HG03354 (cell line): ENCODE results near the gene SPDYE4.
"Not testable (repeated sequence)": the region's sequence is repeated elsewhere in the genome, so short reads cannot be mapped to it uniquely, and the experiment has no call there.

ENCODE experiments used
- ATAC-seq: cut with Tn5 transposase; IDR thresholded peaks from one replicate; pipeline ENCODE4 v1.9.1; 2021; ENCODE audit warnings: mild to moderate bottlenecking; ENCODE audit not compliant: unreplicated experiment, poor library complexity, severe bottlenecking

Gene SPDYE4, protein sequence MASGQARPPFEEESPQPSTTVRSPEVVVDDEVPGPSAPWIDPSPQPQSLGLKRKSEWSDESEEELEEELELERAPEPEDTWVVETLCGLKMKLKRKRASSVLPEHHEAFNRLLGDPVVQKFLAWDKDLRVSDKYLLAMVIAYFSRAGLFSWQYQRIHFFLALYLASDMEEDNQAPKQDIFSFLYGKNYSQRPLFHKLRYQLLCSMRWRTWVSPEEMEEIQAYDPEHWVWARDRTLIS

DNA sequence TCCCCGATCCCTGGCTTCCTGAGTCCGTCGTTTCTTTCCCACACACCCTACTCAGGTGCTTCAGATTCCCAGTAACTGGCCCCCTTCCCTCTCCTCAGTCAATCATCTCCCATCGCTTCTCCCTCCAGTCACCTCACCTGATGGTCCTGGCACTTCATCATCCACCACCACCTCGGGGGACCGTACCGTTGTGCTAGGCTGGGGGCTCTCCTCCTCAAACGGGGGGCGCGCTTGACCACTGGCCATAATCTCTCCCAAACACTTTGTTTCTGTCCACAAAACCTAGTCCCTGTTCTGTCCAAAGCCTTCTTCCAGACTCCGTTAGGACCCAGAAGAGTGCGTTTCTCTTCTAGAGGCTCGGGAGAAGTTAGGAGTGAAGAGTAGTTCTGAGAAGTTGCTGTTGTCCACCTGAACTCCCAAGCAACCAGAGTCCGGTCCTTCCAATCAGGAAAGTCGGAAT lies at the start of gene SPDYE4:
SPDYE4 (minus strand) TSS at position 410 of the 460 bp plus-strand sequence; CDS start at position 246, 164 bp downstream.
- ATAC-seq: no peak

GRCh38 chr17:8806926-8807550 lies 48.7 kb upstream of the SPDYE4 start:
- peak; percentile 92 for ATAC-seq

DNA sequence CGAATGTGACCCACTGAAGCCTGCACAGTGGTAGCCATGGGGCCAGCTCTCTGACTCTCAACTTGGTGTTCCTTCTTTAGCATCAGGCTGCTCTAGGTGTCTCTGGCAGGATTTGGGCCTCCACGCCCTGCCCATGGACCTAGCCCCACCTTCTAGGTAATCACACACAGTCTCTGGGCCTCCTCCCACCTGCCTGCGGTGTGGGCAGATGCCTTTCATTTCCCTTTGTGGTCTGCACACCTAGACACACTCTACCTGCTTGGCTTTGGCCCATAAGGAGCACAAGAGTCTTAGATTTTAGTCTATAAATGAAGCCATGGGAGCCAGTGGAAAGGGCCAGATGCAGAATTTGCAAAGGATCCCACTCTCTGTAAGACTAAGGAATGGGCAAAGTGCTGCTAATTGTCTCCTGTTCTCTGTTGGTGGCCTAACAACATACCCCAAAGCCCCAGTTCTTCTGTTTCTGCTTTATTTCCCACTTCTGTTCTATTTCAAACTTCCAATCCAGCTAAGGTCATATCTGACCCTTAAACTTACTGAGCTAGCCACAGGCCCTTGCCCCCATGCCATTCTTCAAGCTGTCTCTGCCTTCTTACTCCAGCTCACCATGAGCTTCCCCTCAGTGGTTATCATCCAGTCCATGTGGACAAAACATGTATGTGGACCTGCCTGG lies 48.0 kb upstream of the SPDYE4 start:
- ATAC-seq: no peak

GRCh38 chr17:8805396-8805795 lies 47.0 kb upstream of the SPDYE4 start:
- not testable (repeated sequence) for ATAC-seq

- ATAC-seq: no peak
These were observed 45.4 kb upstream of the SPDYE4 start for GRCh38 chr17:8803531-8804420.

DNA sequence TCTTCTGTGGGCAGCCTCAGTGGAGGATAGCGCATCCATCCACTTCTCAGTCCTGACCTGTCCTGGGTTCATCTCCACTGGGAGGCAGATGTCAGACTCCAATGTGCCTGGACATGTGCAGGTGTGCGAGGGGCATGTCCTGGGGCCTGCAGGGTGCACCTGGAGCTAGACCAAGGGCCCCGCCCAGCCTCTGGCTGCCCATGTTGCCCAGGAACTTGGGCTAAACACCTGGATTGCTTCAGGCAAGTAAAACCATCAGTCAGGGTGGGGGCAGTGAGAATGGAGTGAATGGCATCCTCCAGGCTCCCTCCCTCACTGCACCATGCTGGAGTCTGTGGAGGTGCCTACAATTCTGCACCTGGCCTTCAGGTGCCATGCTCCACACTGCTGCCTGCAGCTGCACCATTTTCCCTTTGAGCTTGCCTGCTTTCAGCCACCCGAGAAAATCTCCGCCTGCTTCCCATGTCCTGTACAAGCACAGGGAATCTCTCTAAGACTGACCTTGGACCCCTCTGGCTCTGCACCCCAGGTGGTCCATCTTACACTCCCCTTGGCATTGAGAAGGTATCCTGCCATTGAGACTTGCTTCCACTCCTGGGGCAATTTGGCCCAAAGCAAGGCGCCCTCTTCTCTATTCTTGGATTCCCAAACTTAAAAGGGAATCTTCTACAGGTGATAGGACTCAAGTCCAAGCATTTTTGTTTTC lies 42.9 kb upstream of the SPDYE4 start:
- no peak for ATAC-seq

DNA sequence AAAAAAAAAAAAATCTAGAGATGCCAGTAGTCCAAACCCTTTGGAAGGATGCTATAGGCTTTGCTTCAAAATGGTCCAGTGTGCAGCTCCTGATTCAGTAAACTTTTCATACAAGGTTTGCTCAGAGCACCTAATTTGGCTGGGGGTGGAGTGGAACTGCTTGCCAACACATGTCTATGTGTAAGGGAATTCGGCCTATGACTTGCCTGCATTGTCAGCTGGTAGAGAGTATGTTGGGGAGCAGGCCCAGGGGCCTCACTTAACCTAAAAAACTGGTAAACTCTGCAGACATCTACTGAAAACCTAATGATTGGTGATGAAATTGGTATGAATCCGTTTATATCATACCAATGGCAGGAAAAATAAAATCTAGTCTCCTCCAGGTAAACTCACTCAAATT lies 42.3 kb upstream of the SPDYE4 start:
- no peak for ATAC-seq

- ATAC-seq: no peak
These were observed 41.3 kb upstream of the SPDYE4 start for GRCh38 chr17:8799570-8800212.

GRCh38 chr17:8798846-8799569 lies 40.7 kb upstream of the SPDYE4 start, which contains the start of gene MFSD6L:
MFSD6L (minus strand) TSS chr17:8799365; CDS start chr17:8799120, 245 bp downstream.
- no peak for ATAC-seq

GRCh38 chr17:8798176-8798845 lies 40.0 kb upstream of the SPDYE4 start:
- no peak for ATAC-seq

- no peak for ATAC-seq
These were observed 39.4 kb upstream of the SPDYE4 start for GRCh38 chr17:8797621-8798175.

DNA sequence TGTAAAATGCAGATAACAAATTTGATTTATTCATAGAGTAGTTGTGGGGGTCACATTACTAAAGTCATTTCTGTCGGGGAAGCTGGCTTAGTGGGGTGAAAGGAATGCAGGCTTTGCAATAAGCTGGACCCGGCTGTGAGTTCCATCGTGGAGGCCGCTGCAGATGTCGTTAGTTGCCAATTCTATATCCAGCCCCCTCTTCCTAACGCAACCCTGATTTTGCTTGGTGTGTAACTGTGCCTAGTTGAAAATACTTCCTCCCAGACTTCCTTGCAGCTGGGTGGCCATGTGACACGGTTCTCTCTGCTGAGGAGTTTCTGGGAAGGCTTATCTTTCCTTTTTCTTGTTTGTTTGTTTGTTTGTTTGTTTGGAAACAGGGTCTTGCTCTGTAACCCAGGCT lies 36.3 kb upstream of the SPDYE4 start:
- no peak for ATAC-seq

GRCh38 chr17:8793649-8794048 lies 35.3 kb upstream of the SPDYE4 start:
- ATAC-seq: no peak

- no peak for ATAC-seq
These were observed 34.3 kb upstream of the SPDYE4 start for GRCh38 chr17:8792646-8793045.

GRCh38 chr17:8791910-8792270 lies 33.5 kb upstream of the SPDYE4 start:
- ATAC-seq: no peak

DNA sequence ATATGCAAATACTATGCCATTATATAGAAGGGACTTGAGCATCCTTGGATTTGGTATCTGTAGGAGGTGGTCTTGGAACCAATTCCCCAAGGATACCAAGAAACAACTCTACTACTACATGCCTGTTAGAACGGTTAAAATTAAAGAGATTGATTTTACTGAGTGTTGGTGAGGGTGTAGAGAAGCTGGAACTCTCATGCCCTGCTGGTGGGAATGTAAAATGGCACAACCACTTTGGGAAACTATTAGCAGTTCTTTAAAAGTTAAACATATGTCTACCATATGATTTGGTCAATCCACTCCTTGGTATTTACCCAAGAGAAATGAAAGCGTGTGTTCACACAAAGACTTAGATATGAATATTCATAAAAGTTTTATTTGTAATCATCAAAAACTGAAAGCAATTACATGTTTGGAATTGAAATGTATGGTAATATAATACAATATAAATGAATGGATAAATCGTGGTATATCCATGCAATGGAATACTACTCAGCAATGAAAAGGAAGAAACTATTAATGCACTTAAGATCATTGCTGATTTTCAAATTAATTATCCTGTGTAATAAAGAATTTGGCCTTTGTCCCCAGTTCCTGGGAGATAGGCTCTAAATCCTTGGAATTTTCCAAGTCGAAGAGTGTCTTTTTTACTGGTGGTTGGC lies 33.0 kb upstream of the SPDYE4 start:
- ATAC-seq: no peak

GRCh38 chr17:8789743-8790142 lies 31.4 kb upstream of the SPDYE4 start:
- no peak for ATAC-seq
